ENCODE measurements around the gene PCBP3. TPM values are rescaled to one million over a fixed set of nuclear protein-coding genes. Genes with fewer than 3 reads are reported as not detected.
A peak's percentile ranks its signal among the peaks of the same experiment; 100 is the strongest.

Gene PCBP3
- total RNA-seq, 1 experiment from 2014 or later, result 10.9 TPM

GRCh38 chr21:45914321-45914845 lies 270.9 kb downstream of the PCBP3 start:
- H3K9ac ChIP-seq (ENCODE audit: extremely low read depth, insufficient read length, low read length), result no peak overlapping the region
- H3K27ac ChIP-seq (ENCODE audit: insufficient read length, low read depth, low read length), result no peak overlapping the region
- no peak overlapping the region for H3K23ac ChIP-seq (ENCODE audit: insufficient read length, low read depth, low read length)
- no peak overlapping the region for H4K8ac ChIP-seq (replicated peaks; ENCODE audit: insufficient read length, low read depth, low read length)
- no peak overlapping the region for H3K4me3 Mint-ChIP-seq
- no peak overlapping the region for H2BK120ac ChIP-seq (ENCODE audit: low read depth, low read length, poor library complexity, severe bottlenecking)
- H2BK20ac ChIP-seq (ENCODE audit: low read depth, low read length, poor library complexity, severe bottlenecking), result no peak overlapping the region
- no peak overlapping the region for H2AK5ac ChIP-seq (ENCODE audit: insufficient read length, low read length)
- H3K27ac Mint-ChIP-seq, result peak overlapping the region in 1 of 3 experiments; percentile 73; a peak in 3 of 7 replicates
- no peak overlapping the region; the same call in 1 of the 2 replicates for H3K14ac ChIP-seq (ENCODE audit: insufficient read depth, low read length)
- no peak overlapping the region for H2AFZ ChIP-seq (ENCODE audit: low read length)
- H3K79me2 ChIP-seq (ENCODE audit: insufficient read depth, low read length), result no peaks in the 10 kb centered on the region
- no peak for TF ChIP-seq CTCF (conservative IDR thresholded peaks at IDR 0.05)
- no peaks in the 10 kb centered on the region; a peak in 2 of 7 replicates for H3K36me3 Mint-ChIP-seq (ENCODE audit: insufficient read depth in 1 of 3, low read depth in 3 of 3)
- no peak overlapping the region for H2BK12ac ChIP-seq (ENCODE audit: insufficient read length, low read depth, low read length)
- 0 out of 4 replicates have a peak, but pooled peaks cover 0 to 3% of the 10 kb centered on the region in 2 experiments for H3K4me1 Mint-ChIP-seq
- no peak overlapping the region for H3K56ac ChIP-seq (ENCODE audit: insufficient read length, low read depth, low read length)
- H3K27me3 ChIP-seq (ENCODE audit: insufficient read depth, low read length), result no peaks in the 10 kb centered on the region
- no peak overlapping the region for H3K18ac ChIP-seq (ENCODE audit: insufficient read length, low read depth, low read length)
- no CpG with 5 or more reads among the region's 22 CpGs for WGBS (ENCODE audit: extremely low coverage, insufficient read length, low lambda C conversion rate)
- H3T11ph ChIP-seq (ENCODE audit: low read length), result no peak overlapping the region
- H2BK5ac ChIP-seq (ENCODE audit: insufficient read length, low read length), result no peak overlapping the region
- no peaks in the 10 kb centered on the region for H3K9me3 ChIP-seq (ENCODE audit: control insufficient read depth, low read depth, low read length)
- DNase-seq, result no peak
- H2BK15ac ChIP-seq (ENCODE audit: low read depth, low read length), result no peak overlapping the region
- H3K4me2 ChIP-seq (ENCODE audit: insufficient read depth, insufficient read length, low read length), result no peak overlapping the region
- no peaks in the 10 kb centered on the region for H4K20me1 ChIP-seq (ENCODE audit: control insufficient read depth, insufficient read depth, insufficient read length)
- H3K23me2 ChIP-seq (ENCODE audit: insufficient read length, low read depth, low read length, poor library complexity, severe bottlenecking), result no peaks in the 10 kb centered on the region
- no peak overlapping the region for H4K91ac ChIP-seq (ENCODE audit: insufficient read length, low read depth, low read length)
- H3K79me1 ChIP-seq (ENCODE audit: insufficient read depth, low read depth, low read length, poor library complexity, severe bottlenecking), result no peaks in the 10 kb centered on the region
- no peaks in the 10 kb centered on the region for H3K9me3 Mint-ChIP-seq
- no peak overlapping the region for H4K5ac ChIP-seq (ENCODE audit: insufficient read length, low read depth, low read length)
- H3K4ac ChIP-seq (ENCODE audit: low read depth, low read length), result no peak overlapping the region
- peaks cover 4% of the 10 kb centered on the region for H3K27me3 Mint-ChIP-seq (ENCODE audit: low read depth)
- H3K4me1 ChIP-seq (ENCODE audit: insufficient read depth, low read length), result no peaks in the 10 kb centered on the region
